Tibial nerve (tissue), 4 donors: ENCODE results near the gene UBN2. TPM values are rescaled to one million over a fixed set of nuclear protein-coding genes. Genes with fewer than 3 reads are reported as not detected.

Experiments
- DNase-seq, 2 donors: peaks; one replicate each; pipeline ENCODE4 v3.0.0-alpha.2; 2019; ENCODE audit warnings: low spot score in 2 of 2
- H3K27ac ChIP-seq, 4 donors: fragments of 200-600 bp; sonication (generic) in 3 of 4; one replicate each; pipeline ENCODE4 v1.5.1; 2017 to 2019; ENCODE audit warnings: mild to moderate bottlenecking in 1 of 4
- H3K27me3 ChIP-seq, 2 donors: fragments of 200-600 bp; sonication (generic) in 1 of 2; one replicate each; pipeline versions ENCODE4 v1.5.1 to v1.6.0; 2017 to 2019
- H3K36me3 ChIP-seq, 3 donors: fragments of 200-600 bp; sonication (generic); one replicate each; pipeline ENCODE4 v1.5.1; 2018 to 2019
- H3K4me1 ChIP-seq, 4 donors: fragments of 200-600 bp; sonication (generic) in 3 of 4; one replicate each; pipeline ENCODE4 v1.5.1; 2017 to 2019
- H3K4me3 ChIP-seq, 4 donors: fragments of 200-600 bp; sonication (generic) in 3 of 4; one replicate each; pipeline ENCODE4 v1.5.1; 2017 to 2019; ENCODE audit warnings: mild to moderate bottlenecking in 1 of 4, moderate library complexity in 1 of 4
- H3K9me3 ChIP-seq, 4 donors: fragments of 200-600 bp; sonication (generic) in 3 of 4; one replicate each; pipeline ENCODE4 v1.5.1; 2017 to 2019
- EP300 ChIP-seq, 2 donors: sonication (generic); formaldehyde crosslinking; IDR thresholded peaks; one replicate each; pipeline ENCODE4 v1.6.1; 2017; ENCODE audit warnings: antibody characterized with exemption in 2 of 2, mild to moderate bottlenecking in 1 of 2
- POLR2A ChIP-seq, 2 donors: fragments of 450-650 bp; IDR thresholded peaks; one replicate each; pipeline ENCODE4 v1.6.1; 2017; ENCODE audit warnings: antibody characterized with exemption in 2 of 2, mild to moderate bottlenecking in 2 of 2, moderate library complexity in 2 of 2
- WGBS, 2 donors: methylation state at CpG; one replicate each; pipeline ENCODE4 v1.1.5; 2018; 5-methylcytosine and 5-hydroxymethylcytosine counted together
- total RNA-seq, 4 donors: library from RNA; depleted of rRNA; stranded (reverse); fragments of >200 nt; gene quantifications; one replicate each; pipeline ENCODE4 v1.1.0, GENCODE V29; 2016
- TF ChIP-seq, protein P1 (sequence below), 5 experiments: fragments of 200-600 bp in 3 of 5; fragments of 450-650 bp in 2 of 5; sonication (generic) in 3 of 5; IDR thresholded peaks; one replicate each; pipeline ENCODE4 v1.5.1; 2016 to 2019; ENCODE audit warnings: antibody characterized with exemption in 5 of 5, mild to moderate bottlenecking in 3 of 5, moderate library complexity in 2 of 5

The UBN2 gene
- total RNA-seq, 4 donors from 2014 or later = 16.7 to 20.9 (median 19.2) TPM

DNA sequence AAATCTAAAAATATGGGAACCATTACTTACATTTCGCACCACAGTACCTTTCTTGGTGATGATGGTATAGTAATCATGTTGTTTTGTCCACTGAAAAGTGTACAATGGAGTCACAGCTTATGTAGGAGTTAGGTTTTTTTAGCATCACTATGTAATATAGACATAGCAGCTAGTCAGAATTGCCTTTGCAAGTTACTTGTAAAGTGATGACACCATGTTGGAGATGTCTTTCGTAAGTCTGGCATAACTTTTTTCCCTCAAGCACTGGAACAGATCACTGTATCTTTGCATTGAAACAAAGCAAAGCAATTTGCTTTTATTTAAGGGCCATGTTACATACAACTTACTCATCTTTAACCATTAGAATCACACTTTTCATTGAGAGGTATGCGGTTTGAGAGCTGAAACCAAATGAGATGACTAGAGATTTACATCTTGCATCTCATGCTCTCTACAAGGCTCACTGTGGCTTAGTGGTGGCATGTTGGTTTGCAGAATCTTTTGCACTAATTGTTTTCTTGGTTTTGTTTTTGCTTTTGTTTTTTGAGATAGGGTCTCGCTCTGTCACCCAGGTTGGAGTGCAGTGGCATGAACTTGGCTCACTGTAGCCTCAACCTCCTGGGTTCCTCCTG lies 18.3 kb downstream of the UBN2 start:
- no peaks in the 10 kb centered on the region for H3K27me3 ChIP-seq
- H3K4me3 ChIP-seq = no peak overlapping the region
- no peak for DNase-seq
- no peak overlapping the region for H3K27ac ChIP-seq
- TF ChIP-seq, protein P1, sequence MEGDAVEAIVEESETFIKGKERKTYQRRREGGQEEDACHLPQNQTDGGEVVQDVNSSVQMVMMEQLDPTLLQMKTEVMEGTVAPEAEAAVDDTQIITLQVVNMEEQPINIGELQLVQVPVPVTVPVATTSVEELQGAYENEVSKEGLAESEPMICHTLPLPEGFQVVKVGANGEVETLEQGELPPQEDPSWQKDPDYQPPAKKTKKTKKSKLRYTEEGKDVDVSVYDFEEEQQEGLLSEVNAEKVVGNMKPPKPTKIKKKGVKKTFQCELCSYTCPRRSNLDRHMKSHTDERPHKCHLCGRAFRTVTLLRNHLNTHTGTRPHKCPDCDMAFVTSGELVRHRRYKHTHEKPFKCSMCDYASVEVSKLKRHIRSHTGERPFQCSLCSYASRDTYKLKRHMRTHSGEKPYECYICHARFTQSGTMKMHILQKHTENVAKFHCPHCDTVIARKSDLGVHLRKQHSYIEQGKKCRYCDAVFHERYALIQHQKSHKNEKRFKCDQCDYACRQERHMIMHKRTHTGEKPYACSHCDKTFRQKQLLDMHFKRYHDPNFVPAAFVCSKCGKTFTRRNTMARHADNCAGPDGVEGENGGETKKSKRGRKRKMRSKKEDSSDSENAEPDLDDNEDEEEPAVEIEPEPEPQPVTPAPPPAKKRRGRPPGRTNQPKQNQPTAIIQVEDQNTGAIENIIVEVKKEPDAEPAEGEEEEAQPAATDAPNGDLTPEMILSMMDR (IDR thresholded peaks at IDR 0.05) = no peak
- TF ChIP-seq POLR2A (IDR thresholded peaks at IDR 0.05) = no peak
- no peak for TF ChIP-seq EP300 (IDR thresholded peaks at IDR 0.05)
- WGBS, 2 donors = 97 to 98% methylated on average over 4 of the region's 4 CpGs
- H3K4me1 ChIP-seq = peaks cover 0 to 9% (median 0%) of the 10 kb centered on the region in 4 donors
- H3K9me3 ChIP-seq = no peaks in the 10 kb centered on the region
- H3K36me3 ChIP-seq = peaks cover 0 to 70% (median 0%) of the 10 kb centered on the region in 3 donors

DNA sequence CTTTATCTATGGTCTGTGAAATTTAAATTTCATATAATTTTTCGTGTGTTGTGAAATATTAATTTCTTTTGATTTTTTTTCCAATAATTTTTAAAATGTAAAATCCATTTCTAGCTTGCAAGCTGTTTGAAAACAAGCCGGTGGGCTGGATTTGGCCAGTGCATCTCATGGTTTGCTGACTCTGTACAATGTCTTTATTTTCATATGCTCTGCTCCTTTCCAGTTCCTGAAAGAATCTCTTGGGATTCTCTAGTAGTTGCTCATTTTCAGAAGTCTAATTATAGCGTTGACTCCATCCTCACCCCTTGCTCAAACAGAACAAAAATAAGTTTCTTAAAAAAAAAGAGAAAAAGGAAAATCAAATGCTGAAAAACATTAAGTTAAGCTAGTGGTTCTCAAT lies 21.4 kb downstream of the UBN2 start:
- Histone ChIP-seq H3K36me3 (peaks cover 0 to 49% (median 0%) of the 10 kb centered on the region in 3 donors), H3K27me3 (no peaks in the 10 kb centered on the region), H3K4me3 (no peak overlapping the region), H3K27ac (peak overlapping the region in 1 of 4 donors; percentile 39), H3K4me1 (peaks cover 0 to 9% (median 0%) of the 10 kb centered on the region in 4 donors), H3K9me3 (no peaks in the 10 kb centered on the region)
- 61 to 62% methylated on average over 3 of the region's 3 CpGs for WGBS, 2 donors
- DNase-seq = no peak
- TF ChIP-seq, protein P1 (IDR thresholded peaks at IDR 0.05) = no peak
- TF ChIP-seq EP300 (IDR thresholded peaks at IDR 0.05) = no peak
- no peak for TF ChIP-seq POLR2A (IDR thresholded peaks at IDR 0.05)

DNA sequence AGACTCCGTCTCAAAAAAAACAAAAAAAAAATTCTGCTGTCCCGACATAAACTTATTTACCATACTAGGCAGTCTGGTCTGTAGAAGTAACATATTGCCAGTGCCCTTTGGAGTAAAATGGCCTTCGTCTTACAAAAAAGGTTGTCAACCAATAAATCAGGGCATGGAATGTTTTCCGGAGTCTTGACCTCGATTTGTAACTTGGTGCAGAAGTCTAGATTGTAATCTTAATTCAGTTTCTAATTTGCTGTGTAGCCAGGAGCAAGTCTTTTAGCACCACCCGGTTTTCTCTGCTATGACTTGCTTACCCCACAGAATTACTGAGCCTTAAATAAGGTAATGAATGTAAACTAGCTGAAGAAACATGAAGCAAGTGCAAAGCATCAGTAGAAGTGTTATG lies 23.2 kb downstream of the UBN2 start:
- Histone ChIP-seq H3K4me3 (no peak overlapping the region), H3K4me1 (peaks cover 0 to 9% (median 0%) of the 10 kb centered on the region in 4 donors), H3K9me3 (no peaks in the 10 kb centered on the region), H3K27ac (no peak overlapping the region), H3K27me3 (no peaks in the 10 kb centered on the region), H3K36me3 (peaks cover 0 to 58% (median 0%) of the 10 kb centered on the region in 3 donors)
- TF ChIP-seq POLR2A (IDR thresholded peaks at IDR 0.05) (no peak), EP300 (IDR thresholded peaks at IDR 0.05) (no peak)
- TF ChIP-seq, protein P1 (IDR thresholded peaks at IDR 0.05) = no peak
- DNase-seq = no peak
- WGBS, 2 donors = 83% methylated on average over 6 of the region's 6 CpGs

DNA sequence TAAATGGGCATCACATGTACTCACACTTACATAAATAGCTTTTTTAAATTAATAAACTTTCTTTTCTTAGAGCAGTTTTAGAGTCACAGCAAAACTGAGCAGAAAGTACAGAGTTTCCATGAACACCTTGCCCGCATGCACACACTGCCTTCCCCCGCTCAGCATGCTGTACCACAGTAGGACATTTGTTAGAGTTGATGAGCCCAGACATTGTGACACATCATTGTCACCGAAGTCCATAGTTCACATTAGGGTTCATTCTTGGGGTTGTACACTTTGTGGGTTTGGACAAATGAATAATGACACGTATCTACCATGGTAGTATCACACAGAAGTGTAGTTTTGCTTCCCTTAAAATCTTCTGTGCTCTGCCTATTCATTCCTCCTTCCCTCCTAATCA lies 23.7 kb downstream of the UBN2 start:
- Histone ChIP-seq H3K9me3 (no peaks in the 10 kb centered on the region), H3K4me1 (peaks cover 0 to 9% (median 0%) of the 10 kb centered on the region in 4 donors), H3K27me3 (no peaks in the 10 kb centered on the region), H3K4me3 (no peak overlapping the region), H3K36me3 (peaks cover 0 to 58% (median 0%) of the 10 kb centered on the region in 3 donors), H3K27ac (no peak overlapping the region)
- 91 to 93% methylated on average over 4 of the region's 4 CpGs for WGBS, 2 donors
- no peak for DNase-seq
- TF ChIP-seq, protein P1 (IDR thresholded peaks at IDR 0.05) = no peak
- TF ChIP-seq EP300 (IDR thresholded peaks at IDR 0.05) = no peak
- no peak for TF ChIP-seq POLR2A (IDR thresholded peaks at IDR 0.05)

DNA sequence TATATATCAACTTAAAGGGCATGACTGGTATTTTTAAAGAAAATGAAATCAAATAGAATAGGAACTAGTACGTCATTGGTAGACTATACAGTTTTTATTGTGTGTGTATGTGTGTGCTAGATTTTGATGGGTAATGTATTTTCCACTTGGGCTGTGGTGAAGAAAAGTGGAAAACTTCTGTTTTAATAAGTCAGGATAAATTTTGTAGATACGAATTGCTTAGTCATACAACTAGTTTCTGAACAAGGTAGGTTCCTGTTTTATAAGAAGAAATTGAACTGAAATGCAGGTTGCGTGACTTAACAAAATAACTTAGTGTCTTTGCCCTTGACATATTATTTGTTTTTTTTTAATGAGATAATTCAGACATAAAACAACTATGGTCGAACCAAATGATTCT lies 24.3 kb downstream of the UBN2 start:
- Histone ChIP-seq H3K4me1 (peaks cover 0 to 9% (median 0%) of the 10 kb centered on the region in 4 donors), H3K27me3 (no peaks in the 10 kb centered on the region), H3K27ac (no peak overlapping the region), H3K4me3 (no peak overlapping the region), H3K36me3 (peaks cover 0 to 58% (median 0%) of the 10 kb centered on the region in 3 donors), H3K9me3 (no peaks in the 10 kb centered on the region)
- 87 to 88% methylated on average over 4 of the region's 4 CpGs for WGBS, 2 donors
- no peak for DNase-seq
- no peak for TF ChIP-seq EP300 (IDR thresholded peaks at IDR 0.05)
- TF ChIP-seq POLR2A (IDR thresholded peaks at IDR 0.05) = no peak
- TF ChIP-seq, protein P1 (IDR thresholded peaks at IDR 0.05) = no peak
